Skin of body (tissue), 2 donors: ENCODE results near the gene PRRT4. TPM values are rescaled to one million over a fixed set of nuclear protein-coding genes. Genes with fewer than 3 reads are reported as not detected.

Experiments used
- DNase-seq: peaks from one replicate; lab custom pipeline; 2025; lab: John Stamatoyannopoulos, UW
- total RNA-seq: library from RNA; depleted of rRNA; stranded (reverse); fragments of >200 nt; gene quantifications from one replicate; pipeline ENCODE4 v1.2.3, GENCODE V29; 2014

PRRT4 gene
- total RNA-seq, 1 donor from 2014 or later: 4.1 TPM

DNA sequence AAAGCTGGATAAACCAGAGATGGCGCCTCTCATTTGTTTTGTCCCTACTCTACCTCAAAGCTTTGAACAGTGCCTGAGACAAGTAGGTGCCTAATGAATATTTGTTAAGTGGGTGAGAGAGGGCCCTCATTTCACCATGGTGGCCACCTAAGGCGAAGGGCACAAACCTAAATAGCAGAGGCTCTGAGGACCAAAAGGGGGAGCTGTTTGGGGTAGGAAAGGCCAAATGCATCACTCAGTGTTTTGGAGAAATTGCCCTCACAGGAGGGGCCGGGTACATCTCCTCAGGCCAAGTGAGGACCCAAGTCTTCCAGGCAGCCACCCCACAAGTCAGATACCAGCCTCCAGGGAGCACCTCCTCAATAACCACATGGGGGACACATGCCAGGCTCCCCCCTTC lies 34.3 kb upstream of the PRRT4 start:
- no peak for DNase-seq

DNA sequence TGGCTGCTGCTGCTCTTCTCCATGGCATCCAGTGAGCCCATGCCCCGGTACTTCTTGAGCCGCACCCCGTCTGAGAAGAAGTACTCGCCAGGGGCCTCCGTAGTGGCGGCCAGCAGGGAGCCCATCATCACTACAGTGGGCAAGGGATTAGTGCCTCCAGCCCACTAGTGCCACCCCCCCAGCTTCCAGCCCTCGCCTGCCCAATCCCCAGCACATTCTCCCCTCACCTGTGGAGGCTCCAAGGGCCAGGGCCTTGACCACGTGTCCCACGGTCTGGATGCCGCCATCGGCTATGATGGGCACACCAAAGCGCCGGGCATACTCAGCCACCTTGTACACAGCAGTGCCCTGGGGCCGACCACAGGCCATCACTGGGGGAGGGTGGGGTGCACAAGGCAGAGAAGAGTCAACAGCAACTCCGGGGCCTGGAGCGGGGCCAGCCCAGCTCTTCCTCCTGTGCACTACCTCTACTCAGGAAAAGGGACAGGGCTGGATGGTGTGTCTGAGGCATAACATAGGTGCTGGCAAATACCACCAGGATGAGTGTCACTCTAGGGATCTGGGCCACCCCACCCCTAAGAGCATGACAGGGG lies 33.5 kb upstream of the PRRT4 start:
- no peak for DNase-seq

DNA sequence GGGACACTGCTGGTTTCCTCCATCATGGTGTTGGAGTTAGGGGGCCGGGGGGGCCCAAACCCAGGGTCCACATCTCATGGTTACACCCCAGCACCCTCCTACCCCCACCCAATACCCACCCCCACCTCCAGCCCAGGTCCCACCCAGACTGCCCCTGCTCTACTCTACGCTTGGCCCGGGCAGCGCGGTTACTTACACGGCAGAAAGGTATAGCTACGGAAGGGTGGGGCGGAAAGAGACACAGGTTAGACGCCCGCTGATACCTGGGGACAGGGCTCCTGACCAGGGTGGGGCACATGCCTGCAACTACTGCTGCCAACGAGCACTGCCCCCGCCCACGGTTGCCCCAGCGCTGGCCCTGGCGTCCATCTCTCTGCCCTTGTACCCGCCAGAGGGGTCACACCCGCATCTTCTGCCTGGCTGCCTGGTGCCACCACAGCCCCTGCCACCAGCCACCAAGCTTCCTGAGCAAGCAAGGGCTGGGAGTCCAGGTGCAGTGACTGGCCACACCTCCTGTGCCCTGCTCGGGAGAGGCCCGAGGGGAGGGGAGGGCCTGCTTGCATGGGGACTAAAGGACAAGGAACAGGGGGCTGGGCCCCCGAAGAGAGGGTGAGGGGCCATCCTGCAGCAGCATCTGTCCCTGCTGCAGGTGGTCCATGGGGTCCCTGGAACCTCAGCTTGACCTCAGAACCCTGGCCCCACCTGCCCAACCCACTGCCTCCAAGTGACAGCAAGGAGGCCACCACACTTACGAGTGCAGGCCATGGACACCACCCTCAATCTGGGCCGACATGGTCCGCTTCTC lies 32.2 kb upstream of the PRRT4 start:
- DNase-seq: no peak

DNA sequence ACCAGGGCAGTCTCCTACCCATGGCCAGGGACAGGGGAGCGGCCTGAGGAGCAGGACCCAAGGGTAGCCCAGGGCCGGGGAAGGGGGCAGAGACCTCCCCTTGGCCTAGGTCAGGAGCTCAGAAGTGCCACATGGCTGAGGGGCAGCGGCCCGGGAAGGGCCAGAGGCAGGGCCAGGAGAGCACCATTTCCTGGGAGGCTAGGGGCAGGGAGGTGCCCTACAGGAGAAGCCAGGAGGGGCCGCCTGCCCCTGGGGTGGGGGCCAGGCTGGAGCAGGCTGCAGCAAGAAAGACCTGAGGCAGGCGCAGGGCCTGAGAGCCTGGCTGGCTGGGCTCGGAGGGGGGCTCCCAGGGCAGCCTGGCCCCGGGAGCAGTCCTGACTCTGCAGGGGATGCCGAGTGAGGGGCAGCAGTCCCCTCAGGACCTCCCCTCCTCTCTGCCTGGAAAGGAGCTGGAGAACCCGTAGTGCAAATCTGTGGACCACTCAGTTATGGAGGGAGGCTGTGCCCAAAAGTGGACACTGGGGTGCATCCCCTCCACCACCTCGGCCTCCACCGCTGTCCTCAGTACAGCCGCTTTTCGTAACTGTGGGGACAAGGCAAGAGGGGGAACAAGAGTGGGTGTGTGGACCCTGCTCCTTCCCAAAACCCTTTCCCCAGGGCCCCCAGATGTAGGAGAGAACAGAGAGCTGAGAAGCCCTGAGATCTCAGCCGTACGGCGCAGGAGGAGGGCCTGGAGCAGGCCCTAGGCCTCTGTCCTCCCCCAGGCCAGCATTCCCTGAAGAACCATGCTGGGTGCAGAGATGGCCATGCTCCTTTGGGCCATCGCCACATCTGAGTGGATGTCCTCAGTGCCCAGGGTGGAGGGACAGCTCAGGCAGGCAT lies 31.2 kb upstream of the PRRT4 start:
- DNase-seq: no peak

DNA sequence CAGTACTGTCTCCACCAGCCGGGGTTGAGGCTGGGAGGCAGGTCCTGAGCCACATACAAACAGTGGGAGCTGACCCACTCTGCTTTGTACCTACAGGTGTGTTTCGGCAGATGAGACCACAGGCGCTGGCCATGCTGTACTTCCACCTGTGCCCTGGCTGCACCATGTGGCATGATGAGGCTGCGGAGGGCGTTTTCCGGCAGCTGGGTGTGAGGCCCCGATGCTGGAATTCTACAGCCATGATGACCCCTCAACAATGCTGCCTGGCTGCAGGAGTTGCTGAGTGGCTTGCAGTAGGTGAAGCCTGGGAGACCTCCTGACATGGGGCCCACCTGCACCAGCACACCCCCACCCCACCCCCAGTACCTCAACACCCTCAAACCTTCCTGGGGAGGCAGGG lies 30.3 kb upstream of the PRRT4 start:
- DNase-seq: no peak

DNA sequence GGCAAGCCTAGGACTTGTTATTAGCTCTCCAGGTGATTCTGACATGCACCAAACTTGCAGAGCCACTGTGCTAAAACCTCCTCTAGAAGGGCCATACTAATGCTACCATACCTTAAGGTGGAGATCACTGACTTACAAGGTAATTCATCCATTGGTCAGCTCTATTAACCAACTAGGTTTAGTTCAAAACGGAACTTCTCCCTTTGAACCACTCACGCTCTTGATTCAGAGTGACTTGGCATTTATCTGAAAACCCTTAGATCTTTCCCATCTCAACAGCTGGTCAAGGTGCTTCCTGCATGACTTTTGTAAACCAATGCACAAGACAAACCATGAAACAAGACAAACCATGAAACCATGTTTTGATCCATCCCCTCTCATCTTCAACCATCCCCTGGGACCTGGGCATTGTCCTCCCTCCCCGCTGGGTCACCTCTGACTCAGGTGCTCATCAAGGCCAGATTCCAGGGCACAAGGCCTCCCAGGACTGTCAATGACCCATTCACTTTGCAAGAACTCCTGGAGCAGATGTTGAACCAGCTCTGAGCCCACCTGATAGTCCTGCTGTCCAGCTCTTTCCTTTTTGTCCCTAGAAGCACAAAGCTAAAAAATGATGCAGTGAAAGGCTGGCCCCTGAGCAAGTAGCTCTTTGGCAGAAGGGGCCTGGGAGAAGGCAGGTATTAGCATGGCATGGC lies 29.5 kb upstream of the PRRT4 start:
- no peak for DNase-seq

DNA sequence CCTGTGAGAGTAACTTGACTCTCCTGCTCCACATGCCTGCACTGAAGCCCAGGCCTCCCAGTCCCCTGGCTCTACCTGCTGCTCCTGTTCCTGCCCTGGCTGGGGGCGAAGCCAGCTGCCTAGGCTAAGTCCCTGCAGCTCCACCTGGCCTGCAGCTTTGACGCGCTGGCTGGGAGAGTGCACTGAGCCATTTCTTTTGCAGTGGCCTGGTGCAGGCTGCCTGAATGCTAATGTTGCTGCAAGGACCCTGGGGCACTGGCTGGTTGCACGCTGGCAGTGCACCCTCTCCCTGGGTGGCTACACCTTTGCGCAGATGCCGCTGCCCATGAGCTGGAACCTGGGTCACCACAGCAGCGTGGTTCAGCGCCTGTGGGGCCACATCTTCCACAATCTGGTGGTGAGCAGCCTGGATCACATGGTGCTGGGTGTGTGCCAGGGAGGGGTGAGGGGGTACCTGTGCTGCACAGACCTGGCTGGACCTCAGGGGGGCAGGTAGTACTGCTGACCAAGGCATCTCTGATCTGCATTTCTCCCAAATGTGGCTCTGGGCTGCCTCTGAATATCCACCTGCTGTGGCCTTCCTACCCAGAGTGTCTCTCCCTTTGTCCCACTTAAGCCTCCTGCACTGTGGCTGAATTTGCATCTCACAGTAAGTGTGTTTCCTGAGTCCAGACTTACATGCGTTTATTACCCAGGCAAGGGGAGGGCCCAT lies 28.3 kb upstream of the PRRT4 start:
- no peak for DNase-seq

DNA sequence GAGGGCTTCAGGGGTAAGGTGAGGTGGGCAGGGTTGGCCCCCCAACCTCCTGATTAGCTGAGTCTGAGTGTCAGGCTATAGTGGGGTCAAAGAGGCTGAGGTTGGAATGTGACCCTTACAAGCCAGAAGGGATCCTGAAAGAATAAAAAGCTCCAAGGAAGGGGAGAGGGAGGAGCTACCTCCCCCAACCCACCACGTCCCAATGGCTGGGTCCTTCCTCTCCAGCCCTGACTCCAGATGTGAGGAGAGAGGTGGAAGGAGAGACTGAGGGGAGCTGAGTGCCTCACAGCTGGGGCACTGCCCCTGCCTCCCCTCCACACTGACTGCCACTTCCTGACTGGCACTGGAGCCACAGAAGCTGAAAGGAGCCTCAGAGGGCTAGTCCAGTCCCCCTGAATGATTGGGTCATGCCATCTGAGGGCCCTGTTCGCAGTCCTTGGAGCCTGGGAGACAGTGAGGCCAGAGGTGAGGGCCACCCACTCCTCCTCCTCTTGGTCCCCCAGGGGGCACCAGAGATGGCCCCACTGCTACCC lies 27.7 kb upstream of the PRRT4 start:
- DNase-seq: no peak

DNA sequence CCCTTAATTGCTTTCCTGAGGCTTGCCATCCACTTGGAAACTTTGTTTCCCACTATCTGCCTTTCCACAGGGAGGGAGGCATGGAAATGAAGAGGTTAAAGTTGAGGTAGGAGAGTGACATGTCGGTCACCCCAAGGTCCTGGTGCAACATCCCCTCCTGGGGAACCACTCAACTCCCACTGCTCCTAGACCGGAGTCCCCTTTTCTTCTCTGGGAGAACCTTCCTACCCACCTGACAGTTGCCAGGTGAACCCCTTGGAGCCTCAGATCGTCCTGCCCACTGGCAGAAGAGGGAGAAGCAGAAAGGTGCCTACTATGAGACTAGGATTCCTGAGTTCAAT lies 26.6 kb upstream of the PRRT4 start:
- DNase-seq: no peak

DNA sequence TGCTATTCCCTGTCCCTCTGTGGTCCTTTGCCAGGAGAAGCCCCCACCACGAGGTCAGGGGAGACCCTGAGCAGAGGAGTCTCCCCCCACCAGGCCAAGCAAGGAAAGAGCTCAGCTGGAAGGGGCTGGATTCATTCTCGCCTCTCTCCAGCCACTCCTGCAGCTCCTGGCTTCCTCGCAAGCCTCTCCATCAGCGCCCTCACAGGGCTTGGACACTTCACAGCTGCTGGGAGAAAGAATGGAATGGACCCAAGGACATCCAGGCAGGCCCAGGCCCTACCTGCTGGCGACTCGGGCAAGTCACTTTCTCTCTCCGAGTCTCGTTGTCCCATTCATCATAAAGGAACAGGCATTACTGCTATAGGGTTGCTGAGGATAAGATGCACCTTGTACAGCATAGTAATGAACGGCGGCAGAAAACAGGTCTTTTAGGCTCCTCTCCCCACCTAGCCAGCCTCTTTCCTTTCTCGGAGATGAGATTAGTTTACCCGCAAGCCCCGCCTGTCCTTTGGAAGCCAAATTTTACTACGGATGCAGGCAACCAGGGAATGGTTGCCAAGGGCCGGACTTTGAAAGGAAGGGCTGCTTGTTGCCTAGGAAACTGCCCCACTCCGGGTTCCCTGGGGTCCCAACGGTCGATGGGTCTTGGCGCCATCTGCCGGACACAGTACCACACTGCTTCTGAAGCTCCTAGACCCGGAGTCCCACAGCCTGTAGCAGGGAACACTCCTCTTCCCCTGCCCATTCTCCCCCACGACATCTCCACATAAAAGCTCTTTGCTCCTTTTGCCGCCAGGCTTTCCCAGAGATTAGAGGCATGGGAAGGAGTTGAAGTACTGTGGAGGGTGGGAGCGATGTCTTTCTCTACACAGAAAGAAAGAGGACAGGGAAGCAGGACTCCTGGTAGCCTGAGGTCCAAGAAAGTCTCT lies 26.0 kb upstream of the PRRT4 start:
- peak; percentile 53 for DNase-seq

DNA sequence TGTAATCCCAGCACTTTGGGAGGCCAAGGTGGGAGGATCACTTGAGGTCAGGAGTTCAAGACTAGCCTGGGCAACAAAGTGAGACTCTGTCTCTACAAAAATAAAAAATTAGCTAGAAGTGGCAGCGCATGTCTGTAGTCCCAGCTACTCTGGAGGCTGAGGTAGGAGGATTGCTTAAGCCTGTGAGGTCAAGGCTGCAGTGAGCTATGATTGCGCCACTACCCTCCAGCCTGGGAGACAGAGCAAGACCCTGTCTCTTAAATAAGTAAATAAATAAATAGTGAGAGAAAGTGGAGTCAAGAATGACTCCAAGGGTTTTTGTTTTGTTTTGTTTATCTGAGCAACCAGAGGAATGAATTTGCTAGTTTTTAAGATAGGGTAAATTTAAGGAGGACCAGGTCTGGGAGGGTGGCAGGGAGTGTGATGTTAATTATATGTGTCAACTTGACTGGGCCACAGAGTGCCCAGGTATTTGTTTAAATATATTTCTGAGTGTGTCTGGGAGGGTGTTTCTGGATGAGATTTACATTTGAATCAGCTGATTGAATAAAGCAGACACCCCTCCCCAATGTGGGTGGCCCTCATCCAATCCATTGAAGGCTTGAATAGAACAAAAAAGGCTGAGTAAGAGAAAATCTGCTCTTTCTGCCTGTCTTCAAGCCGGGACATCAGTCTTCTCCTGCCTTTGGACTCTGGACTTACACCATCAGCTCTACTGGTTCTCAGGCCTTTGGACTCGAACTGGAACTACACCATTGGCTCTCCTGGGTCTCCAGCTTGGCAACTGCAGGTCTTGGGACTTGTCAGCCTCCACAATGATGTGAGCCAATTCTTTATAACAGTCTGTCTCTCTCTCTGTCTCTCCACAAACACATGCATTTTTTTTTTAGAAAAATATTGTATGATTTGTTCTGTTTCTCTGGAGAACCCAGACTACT lies 24.8 kb upstream of the PRRT4 start:
- no peak for DNase-seq

DNA sequence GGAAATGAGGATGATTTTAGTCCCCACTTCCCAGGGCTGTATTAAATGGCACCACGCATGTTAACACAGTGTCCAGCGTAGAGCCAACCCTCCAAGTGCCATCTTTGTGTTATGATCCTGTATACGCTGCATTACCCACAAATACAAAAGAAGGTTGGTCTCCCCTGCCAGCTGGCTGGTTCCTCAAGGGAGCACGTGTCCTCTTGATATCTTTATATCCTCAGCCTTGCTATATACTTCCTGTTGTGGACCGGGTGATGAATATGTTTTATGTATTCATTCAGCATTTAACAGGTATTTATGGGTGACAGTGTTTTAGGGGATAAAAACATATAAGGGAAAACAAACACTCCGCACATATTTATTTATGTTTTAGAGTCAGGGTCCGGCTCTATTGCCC lies 23.2 kb upstream of the PRRT4 start:
- no peak for DNase-seq

DNA sequence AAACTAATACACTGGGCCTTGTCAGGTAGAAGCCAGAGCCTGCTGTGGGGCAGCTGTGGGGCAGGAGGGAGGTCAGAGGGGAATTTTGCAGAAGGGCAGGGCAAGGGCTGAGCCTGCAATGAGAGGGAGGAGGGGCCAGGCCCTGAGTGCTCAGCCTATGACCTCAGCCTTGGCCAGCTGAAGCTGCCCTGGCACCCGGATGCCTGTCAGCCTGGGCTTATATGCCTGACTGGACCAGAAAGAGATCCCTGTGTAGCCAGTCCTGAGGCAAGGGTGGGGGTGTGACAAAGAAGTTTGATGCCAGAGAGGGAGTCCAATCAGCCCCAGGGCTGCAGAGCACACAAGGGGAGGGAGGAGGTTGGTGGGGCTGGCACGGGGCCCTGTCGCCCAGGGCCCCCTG lies 22.3 kb upstream of the PRRT4 start:
- no peak for DNase-seq

DNA sequence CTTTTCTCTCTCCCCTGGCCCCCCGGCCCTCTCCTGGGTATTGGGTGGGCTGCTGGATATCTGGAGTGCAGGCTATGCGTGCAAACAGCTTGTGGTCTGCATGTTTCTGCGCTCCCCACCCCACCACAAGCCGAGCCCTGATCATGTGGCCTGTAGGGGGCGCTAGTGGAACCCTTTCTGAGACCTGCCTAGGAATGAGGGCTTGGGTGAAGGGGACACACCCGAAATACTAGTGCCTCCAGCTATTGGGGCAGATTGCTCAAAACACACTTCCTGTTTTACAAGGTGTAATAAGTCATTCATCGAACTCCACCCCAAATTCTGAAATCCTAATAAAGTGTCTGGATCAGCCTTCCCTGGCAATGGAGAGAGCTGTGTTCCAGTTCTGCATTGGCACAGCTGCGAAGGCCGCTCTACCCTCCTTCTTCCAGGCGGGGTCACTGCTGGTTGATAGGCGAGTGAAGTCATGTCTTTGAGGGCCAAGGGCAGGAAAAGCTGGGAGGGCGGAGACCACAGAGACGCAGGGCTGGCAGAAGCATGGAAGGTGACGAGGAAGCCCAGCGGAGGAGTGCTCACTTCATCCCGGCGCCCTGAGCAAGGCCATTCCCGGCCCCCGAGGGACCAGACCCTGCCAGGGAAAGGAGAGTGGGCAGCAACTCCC lies 19.8 kb upstream of the PRRT4 start:
- DNase-seq: no peak

DNA sequence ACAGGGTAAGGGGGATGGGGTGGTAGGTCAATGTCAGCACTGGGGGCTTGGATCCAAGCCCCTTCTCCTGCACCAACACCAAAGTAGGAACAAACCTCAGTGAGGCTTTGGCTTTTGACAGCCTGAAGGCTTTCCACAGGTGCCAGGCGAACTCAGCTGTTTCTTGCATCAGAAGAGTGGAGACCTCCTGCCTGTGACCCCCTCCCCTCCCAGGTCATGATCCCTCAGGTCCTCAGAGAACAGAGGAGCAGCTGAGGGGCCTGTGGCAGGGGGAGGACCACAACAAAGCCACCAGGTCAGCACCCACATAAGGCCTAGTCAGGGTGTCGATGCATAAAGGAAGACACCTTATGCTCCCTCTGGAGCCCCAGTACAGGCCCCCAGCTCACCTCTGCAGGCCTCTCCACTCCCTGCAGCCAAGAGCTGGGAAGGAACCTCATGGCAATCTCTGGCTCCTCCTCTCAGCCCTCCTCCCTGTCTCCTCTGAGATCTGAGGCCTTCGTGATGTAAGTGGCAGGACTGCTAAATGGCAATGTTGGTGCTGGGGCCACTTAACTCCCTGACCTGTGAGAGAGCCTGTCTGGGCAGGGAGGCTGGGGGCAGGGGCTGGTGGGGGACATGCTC lies 19.1 kb upstream of the PRRT4 start:
- DNase-seq: no peak

DNA sequence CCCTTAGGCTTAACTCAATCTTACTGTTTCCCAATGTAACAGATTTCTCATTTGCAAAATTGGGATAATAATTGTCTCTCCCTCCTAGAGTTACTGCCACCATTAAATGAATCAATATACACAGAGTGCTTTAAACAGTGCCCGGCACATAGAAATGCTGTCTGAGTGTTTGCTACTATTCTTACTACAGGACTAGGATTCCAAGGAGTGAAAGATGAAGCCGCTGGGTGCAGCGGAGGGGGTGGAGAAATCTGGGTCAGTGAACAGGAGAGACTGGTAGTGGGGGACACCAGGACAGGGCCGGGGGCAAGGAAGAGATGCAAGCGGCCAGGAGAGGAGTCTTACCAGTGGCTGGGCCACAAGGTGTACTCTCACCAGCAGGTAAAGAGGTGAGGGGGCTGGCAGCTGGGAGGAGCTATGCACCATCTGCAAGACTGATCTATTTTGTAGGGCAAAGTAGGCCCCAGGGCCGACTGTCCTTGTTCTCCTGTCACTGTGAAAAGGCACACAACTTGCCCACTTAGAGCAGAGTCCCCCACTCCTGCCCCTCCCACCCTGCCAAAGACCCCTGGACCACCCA lies 18.5 kb upstream of the PRRT4 start:
- no peak for DNase-seq

DNA sequence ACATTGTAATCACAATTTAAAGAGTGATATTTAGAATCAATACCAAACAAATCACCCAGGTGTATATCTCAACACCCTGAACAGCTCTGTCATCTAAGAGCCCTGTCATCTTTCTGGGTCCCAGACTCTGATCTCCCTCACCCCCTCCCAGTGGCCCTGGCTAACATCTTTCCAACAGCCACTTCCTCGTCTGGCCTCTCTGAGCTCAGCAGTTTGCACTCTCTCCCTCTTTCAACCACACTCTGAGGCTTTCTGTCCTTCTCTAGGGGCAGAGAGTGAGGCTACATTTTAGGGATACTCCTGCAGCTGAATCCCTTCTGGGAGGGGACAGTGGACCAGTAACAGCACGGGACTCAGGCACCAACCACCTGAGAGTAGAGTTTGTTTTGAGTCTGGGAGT lies 17.1 kb upstream of the PRRT4 start:
- DNase-seq: no peak
